Adrenal gland (tissue), 5 donors: ENCODE results near the gene ATF7.

Experiments used
- POLR2A ChIP-seq, 2 donors: fragments of 450-650 bp; IDR thresholded peaks; one replicate each; pipeline ENCODE4 v1.6.1; 2017; ENCODE audit warnings: antibody characterized with exemption in 2 of 2, mild to moderate bottlenecking in 2 of 2, moderate library complexity in 1 of 2
- TF ChIP-seq, protein P1 (sequence below), 6 experiments: fragments of 450-650 bp in 4 of 6; fragments of 200-600 bp in 2 of 6; sonication (generic) in 1 of 6; IDR thresholded peaks; 1 replicate in 5 of 6; 2 replicates in 1 of 6; pipeline versions ENCODE4 v1.5.1 to v1.8.0; 2016 to 2021; ENCODE audit warnings: antibody characterized with exemption in 6 of 6, mild to moderate bottlenecking in 2 of 6, moderate library complexity in 1 of 6
- donor health status: DM: no; HTN: no; CAD: no.

DNA sequence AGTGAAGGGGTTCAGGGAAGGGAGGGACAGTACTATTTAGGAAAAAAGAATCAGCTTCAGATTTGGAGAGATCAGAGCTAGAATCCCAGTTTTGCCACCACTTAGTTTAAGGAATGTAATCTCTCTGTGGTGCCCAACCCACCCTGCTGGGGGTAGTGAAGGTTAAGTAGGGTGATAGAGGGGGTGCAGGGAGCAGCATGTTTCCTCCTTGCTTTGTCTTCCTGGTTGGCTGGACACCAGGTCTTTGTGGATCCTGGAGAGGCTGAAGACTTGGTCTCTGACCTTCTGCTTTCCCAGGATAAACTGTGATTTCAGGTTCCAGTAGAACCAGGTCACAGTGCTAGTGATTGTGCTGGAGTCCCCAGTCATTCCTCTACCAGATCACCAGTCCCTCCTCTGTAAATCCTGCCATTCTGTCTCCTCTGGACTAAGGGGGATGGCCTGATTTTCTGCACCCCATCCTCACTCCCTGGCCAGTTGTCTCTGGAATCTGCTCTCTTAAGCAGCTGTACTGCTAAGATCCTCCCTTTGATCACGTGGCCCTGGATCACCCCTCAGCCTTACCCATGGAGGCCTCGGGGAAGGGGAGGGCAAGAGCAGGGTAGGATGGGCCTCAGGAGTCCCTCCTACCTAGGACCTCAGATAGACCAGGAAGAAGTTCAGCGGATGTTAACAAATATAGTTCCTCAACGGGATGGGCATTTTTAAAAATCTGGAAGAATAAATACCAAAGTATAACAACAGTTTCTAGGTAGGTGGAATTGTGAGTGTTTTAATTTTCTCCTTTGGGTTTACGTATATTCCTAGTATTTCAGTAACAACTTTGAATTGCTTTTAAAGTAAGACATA lies 130.1 kb downstream of the ATF7 start:
- TF ChIP-seq POLR2A (IDR thresholded peaks at IDR 0.05): no peak
- TF ChIP-seq, protein P1, sequence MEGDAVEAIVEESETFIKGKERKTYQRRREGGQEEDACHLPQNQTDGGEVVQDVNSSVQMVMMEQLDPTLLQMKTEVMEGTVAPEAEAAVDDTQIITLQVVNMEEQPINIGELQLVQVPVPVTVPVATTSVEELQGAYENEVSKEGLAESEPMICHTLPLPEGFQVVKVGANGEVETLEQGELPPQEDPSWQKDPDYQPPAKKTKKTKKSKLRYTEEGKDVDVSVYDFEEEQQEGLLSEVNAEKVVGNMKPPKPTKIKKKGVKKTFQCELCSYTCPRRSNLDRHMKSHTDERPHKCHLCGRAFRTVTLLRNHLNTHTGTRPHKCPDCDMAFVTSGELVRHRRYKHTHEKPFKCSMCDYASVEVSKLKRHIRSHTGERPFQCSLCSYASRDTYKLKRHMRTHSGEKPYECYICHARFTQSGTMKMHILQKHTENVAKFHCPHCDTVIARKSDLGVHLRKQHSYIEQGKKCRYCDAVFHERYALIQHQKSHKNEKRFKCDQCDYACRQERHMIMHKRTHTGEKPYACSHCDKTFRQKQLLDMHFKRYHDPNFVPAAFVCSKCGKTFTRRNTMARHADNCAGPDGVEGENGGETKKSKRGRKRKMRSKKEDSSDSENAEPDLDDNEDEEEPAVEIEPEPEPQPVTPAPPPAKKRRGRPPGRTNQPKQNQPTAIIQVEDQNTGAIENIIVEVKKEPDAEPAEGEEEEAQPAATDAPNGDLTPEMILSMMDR (IDR thresholded peaks at IDR 0.05): no peak
